BE2C (cell line): ENCODE results near the gene PTGES.
"Not testable (repeated sequence)": the region's sequence is repeated elsewhere in the genome, so short reads cannot be mapped to it uniquely, and the experiment has no call there.

Experiments used
- DNase-seq: peaks from one replicate; pipeline ENCODE4 v3.0.0-alpha.2; 2020
- H3K27me3 ChIP-seq: fragments of 250-450 bp; sonication (Bioruptor Pico); 2 replicates; pipeline ENCODE4 v1.5.1; 2020; ENCODE audit warnings: mild to moderate bottlenecking
- H3K36me3 ChIP-seq: fragments of 250-450 bp; sonication (Bioruptor Pico); 2 replicates; pipeline ENCODE4 v1.5.1; 2020; ENCODE audit warnings: mild to moderate bottlenecking
- H3K4me1 ChIP-seq: fragments of 250-450 bp; sonication (Bioruptor Pico); 2 replicates; pipeline ENCODE4 v1.5.1; 2020
- H3K4me3 ChIP-seq: 2 replicates; pipeline ENCODE4 v1.5.1; 2011; ENCODE audit warnings: low read depth, low read length
- H3K9me3 ChIP-seq: fragments of 250-450 bp; sonication (Bioruptor Pico); 2 replicates; pipeline ENCODE4 v1.5.1; 2020
- TF ChIP-seq, protein P1 (sequence below): IDR thresholded peaks from 2 replicates; pipeline ENCODE4 v1.5.1; 2012; ENCODE audit warnings: mild to moderate bottlenecking, low read depth, low read length

The PTGES gene

DNA sequence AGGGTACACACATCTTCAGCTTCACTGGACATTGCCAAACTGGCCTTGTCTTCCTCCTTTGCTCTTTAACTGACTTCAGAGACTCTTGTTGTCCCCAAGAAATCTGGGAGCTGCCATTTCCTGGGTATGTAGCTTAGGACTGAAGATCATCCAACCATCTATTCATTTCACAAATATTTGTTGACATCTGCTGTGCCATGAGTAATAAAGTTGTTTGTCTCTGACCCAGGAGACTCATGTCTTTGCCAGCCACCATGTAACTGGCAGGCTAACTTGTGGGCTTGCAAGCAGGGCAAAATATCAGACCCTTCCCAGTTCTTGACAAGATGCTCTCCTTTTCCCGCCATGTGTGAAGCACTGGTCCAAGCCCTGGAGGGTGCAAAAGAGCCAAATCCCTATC lies 33.0 kb upstream of the PTGES start:
- Histone ChIP-seq H3K36me3 (no peaks in the 10 kb centered on the region), H3K27me3 (peaks cover 23% of the 10 kb centered on the region), H3K9me3 (no peaks in the 10 kb centered on the region), H3K4me3 (no peak overlapping the region), H3K4me1 (no peaks in the 10 kb centered on the region)
- no peak for DNase-seq
- TF ChIP-seq, protein P1, sequence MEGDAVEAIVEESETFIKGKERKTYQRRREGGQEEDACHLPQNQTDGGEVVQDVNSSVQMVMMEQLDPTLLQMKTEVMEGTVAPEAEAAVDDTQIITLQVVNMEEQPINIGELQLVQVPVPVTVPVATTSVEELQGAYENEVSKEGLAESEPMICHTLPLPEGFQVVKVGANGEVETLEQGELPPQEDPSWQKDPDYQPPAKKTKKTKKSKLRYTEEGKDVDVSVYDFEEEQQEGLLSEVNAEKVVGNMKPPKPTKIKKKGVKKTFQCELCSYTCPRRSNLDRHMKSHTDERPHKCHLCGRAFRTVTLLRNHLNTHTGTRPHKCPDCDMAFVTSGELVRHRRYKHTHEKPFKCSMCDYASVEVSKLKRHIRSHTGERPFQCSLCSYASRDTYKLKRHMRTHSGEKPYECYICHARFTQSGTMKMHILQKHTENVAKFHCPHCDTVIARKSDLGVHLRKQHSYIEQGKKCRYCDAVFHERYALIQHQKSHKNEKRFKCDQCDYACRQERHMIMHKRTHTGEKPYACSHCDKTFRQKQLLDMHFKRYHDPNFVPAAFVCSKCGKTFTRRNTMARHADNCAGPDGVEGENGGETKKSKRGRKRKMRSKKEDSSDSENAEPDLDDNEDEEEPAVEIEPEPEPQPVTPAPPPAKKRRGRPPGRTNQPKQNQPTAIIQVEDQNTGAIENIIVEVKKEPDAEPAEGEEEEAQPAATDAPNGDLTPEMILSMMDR: no peak

DNA sequence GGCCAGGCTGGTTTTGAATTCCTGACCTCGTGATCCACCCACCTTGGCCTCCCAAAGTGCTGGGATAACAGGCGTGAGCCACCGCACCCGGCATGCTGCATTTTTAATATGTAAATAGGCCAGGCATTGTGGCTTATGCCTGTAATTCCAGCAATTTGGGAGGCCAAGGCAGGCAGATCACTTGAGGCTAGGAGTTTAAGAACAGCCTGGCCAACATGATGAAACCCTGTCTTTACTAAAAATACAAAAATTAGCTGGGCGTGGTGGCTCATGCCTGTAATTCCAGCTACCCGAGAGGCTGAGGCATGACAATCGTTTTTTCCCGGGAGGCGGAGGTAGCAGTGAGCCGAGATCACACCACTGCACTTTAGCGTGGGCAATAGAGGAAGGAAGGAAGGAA lies 32.1 kb upstream of the PTGES start:
- DNase-seq, H3K4me3 ChIP-seq, H3K4me1 ChIP-seq, H3K9me3 ChIP-seq, H3K36me3 ChIP-seq: not testable (repeated sequence)
- H3K27me3 ChIP-seq: peaks cover 23% of the 10 kb centered on the region

DNA sequence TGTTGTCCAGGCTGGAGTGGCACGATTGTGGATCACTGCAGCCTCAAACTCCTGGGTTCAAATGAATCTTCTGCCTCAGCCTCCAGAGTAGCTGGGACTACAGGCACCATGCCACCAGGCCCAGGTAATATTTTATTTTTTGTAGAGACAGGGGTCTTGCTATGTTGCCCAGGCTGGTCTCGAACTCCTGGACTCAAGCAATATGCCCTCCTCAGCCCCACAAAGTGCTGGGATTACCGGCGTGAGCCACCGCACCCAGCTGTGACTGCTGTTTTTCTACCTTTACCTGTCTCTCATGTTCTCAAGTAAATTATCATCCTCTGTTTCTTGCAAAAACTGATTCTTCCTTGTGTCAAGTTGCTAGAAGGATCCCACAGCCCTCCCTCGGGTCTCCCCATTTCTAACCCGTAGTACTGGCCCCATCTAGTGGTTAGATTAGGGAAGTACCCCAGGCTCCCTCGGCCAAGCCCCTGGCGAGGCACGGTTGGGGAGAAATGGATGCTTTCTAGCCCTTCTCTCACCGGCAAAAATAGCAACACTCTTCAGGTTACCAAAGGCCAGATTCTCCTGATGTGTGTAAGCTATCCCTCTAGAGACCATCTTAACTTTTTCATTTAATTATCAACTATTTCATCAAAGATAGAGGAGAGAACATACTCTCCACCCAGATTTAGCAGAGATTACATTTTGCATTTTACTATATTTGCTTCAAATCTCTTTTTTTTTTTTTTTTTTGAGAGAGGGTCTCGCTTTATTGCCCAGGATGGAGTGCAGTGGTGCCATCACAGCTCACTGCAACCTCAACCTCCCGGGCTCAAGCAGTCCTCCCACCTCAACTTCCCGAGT lies 30.9 kb upstream of the PTGES start:
- peak; percentile 78 for DNase-seq
- H3K27me3 ChIP-seq: peaks cover 22% of the 10 kb centered on the region
- no peaks in the 10 kb centered on the region for H3K36me3 ChIP-seq
- TF ChIP-seq, protein P1: peak; percentile 95
- no peaks in the 10 kb centered on the region for H3K4me1 ChIP-seq
- no peaks in the 10 kb centered on the region for H3K9me3 ChIP-seq
- no peak overlapping the region for H3K4me3 ChIP-seq

DNA sequence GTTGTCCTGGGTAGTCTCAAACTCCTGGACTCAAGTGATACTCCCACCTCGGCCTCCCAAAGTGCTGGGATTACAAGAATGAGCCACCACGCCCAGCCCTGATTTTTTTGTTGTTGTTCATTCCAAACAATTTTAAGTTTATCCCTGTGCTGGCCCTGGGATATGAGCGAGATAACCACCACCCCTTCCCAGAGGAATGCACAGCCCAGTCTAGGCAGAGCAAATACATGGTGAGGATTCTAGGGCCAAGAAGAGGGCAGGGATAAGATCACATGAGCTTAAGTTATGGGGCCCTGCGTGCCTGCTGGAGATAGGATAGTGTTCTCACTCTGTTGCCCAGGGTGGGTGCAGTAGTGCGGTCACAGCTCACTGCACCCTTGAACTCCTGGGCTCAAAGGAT lies 29.1 kb upstream of the PTGES start:
- peaks cover 8% of the 10 kb centered on the region for H3K27me3 ChIP-seq
- no peak for DNase-seq
- H3K4me1 ChIP-seq: peaks cover 4% of the 10 kb centered on the region; the same call in 1 of the 2 replicates
- TF ChIP-seq, protein P1: no peak
- H3K36me3 ChIP-seq: no peaks in the 10 kb centered on the region
- no peaks in the 10 kb centered on the region for H3K9me3 ChIP-seq
- no peak overlapping the region for H3K4me3 ChIP-seq

DNA sequence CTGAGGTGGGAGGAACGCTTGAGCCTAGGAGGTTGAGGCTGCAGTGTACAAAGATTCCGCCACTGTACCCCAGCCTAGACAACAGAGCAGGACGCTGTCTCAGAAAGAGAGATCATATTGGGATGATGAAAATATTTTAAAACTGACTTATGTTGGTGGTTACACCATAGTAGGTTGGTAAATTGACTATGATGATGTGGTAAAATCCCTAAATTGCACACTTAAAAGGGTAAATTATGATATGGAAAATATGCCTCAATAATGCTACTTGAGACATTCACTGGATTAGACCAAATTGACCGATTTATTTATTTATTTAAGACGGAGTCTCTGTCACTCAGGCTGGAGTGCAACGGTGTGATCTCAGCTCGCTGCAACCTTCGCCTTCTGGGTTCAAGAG lies 28.3 kb upstream of the PTGES start:
- no peaks in the 10 kb centered on the region for H3K36me3 ChIP-seq
- no peak overlapping the region for H3K4me3 ChIP-seq
- peaks cover 7% of the 10 kb centered on the region; the same call in 1 of the 2 replicates for H3K4me1 ChIP-seq
- H3K9me3 ChIP-seq: no peaks in the 10 kb centered on the region
- TF ChIP-seq, protein P1: no peak
- peaks cover 5% of the 10 kb centered on the region; the same call in 1 of the 2 replicates for H3K27me3 ChIP-seq
- no peak for DNase-seq

DNA sequence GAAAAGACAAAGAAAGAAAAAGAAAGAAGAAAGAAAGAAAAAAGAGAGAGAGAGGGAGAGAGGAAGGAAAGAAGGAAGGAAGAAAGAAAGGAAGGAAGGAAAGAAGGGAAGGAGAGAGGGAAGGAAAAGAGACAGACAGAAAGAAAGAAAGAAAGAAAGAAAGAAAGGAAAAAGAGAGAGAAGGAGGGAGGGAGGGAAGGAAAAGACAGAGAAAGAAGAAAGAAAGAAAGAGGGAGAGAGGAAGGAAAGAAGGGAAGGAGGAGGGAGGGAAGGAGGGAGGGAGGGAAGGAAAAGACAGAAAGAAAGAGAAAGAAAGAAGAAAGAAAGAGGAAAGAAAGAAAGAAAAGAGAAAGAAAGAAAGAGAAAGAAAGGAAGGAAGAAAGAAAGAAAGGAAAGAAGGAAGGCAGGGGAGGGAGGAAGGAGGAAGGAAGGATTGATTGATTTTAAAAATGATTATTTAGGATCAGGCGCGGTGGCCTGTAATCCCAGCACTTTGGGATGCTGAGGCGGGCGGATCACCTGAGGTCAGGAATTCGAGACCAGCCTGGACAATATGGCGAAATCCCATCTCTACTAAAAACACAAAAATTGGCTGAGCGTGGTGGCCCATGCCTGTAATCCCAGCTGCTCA lies 26.8 kb upstream of the PTGES start:
- Histone ChIP-seq H3K4me1 (peaks cover 13% of the 10 kb centered on the region; the same call in 1 of the 2 replicates), H3K27me3 (no peaks in the 10 kb centered on the region), H3K9me3 (no peaks in the 10 kb centered on the region), H3K36me3 (no peaks in the 10 kb centered on the region), H3K4me3 (no peak overlapping the region)
- no peak for DNase-seq
- TF ChIP-seq, protein P1: no peak
